ENCODE measurements around the gene WDR17.

Gene WDR17

DNA sequence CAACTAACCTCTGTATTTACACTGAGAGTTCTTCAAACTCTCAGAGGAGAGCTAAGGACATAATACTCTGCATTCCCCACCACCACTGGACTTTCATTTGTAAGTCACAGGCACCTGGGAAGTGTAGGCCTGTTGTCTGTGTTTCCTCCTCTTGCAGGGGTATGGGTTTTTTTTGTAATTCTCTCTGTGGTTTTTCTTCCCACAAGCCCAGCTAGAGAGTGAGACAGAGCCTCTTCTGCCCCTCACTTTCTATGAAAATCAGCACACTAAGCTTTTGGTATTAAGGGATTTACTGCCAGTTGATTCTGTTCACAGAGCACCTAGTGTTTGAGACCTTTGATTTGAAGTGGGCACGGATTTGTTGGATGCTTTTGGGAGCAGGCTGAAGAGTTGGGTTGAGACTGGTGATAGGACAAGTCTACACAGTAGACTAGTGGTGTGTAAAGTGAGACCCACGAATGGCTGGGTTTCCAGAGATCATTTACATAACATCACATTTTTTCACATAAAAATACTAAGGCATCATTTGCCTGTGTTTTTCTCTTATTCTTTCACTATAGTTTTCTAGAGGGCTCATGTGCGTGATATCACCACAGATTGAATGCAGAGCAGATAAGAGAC is 28.9 kb upstream of the WDR17 start:
- TF ChIP-seq TEAD4 (IDR thresholded peaks at IDR 0.05) = no peak
- no peak for TF ChIP-seq EP300 (IDR thresholded peaks at IDR 0.05; ENCODE audit: borderline replicate concordance)
- TF ChIP-seq RAD21 (IDR thresholded peaks at IDR 0.05; ENCODE audit: low read depth) = no peak
- no peak for TF ChIP-seq CREB1 (IDR thresholded peaks at IDR 0.05; ENCODE audit: low read depth)
- no peak for TF ChIP-seq YY1 (IDR thresholded peaks at IDR 0.05; ENCODE audit: low read depth)
- TF ChIP-seq CEBPB (IDR thresholded peaks at IDR 0.05) = no peak
- no peak for TF ChIP-seq ZBTB7A (IDR thresholded peaks at IDR 0.05; ENCODE audit: low read depth)

- TF ChIP-seq EP300 (IDR thresholded peaks at IDR 0.05; ENCODE audit: borderline replicate concordance) (no peak), USF1 (IDR thresholded peaks at IDR 0.05) (no peak)
Observed at GRCh38 chr4:176038789-176039188, 26.9 kb upstream of the WDR17 start.

- TF ChIP-seq TCF12 (IDR thresholded peaks at IDR 0.05; ENCODE audit: low read depth) (no peak), NFIC (IDR thresholded peaks at IDR 0.05) (no peak), TAF1 (IDR thresholded peaks at IDR 0.05; ENCODE audit: low read depth) (no peak), FOXM1 (IDR thresholded peaks at IDR 0.05; ENCODE audit: borderline replicate concordance, low read depth) (no peak), CEBPB (IDR thresholded peaks at IDR 0.05) (no peak), YY1 (IDR thresholded peaks at IDR 0.05; ENCODE audit: low read depth) (no peak), EGR1 (IDR thresholded peaks at IDR 0.05) (no peak), TEAD4 (IDR thresholded peaks at IDR 0.05) (no peak), RAD21 (IDR thresholded peaks at IDR 0.05; ENCODE audit: low read depth) (no peak)
Observed at GRCh38 chr4:176042195-176042594, 23.4 kb upstream of the WDR17 start.

DNA sequence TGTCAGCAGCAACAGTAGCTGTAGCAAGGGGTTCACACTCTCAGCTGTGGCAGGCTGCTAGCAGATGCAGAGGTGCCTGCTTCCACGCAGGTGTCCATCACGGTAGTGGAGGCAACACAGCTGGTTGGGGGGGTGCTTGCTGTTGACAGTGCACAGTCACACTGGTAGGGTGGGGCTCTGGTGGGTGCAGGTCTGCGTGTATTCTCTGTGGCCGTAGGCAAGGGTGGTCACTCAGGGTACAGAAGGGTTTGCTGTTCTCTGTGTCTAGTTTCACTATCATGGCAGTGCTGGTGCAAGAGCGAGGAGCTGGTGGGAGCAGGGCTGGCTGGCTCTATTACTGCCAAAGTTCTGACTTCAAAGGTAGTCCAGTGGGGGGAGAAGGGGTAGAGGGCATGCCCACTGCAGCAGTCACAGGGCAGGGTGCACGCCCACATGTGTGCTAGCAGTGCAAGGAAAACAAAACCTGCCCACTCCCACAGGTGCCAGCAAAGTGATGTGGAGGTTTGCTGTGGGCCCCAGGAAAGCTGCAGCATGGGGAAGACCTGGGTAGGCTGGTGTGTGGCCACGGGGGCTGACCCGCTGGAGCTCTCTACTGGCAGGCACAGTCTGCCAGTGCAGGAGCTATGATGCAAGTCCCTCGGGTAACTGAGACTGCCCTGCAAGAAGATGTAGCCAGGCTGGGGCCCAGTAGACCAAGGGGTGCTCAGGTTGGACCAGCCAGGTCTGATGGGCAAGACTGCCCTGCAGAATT is 21.6 kb upstream of the WDR17 start:
- TF ChIP-seq EGR1 (IDR thresholded peaks at IDR 0.05) (no peak), USF1 (IDR thresholded peaks at IDR 0.05) (no peak), TEAD4 (IDR thresholded peaks at IDR 0.05) (no peak), TCF12 (IDR thresholded peaks at IDR 0.05; ENCODE audit: low read depth) (no peak), EP300 (IDR thresholded peaks at IDR 0.05; ENCODE audit: borderline replicate concordance) (no peak), ZBTB7A (IDR thresholded peaks at IDR 0.05; ENCODE audit: low read depth) (no peak), RAD21 (IDR thresholded peaks at IDR 0.05; ENCODE audit: low read depth) (no peak), FOXM1 (IDR thresholded peaks at IDR 0.05; ENCODE audit: borderline replicate concordance, low read depth) (no peak), YY1 (IDR thresholded peaks at IDR 0.05; ENCODE audit: low read depth) (no peak), CEBPB (IDR thresholded peaks at IDR 0.05) (no peak), MAX (IDR thresholded peaks at IDR 0.05) (no peak)

- TF ChIP-seq EP300 (IDR thresholded peaks at IDR 0.05; ENCODE audit: borderline replicate concordance) (no peak), TAF1 (IDR thresholded peaks at IDR 0.05; ENCODE audit: low read depth) (no peak), CEBPB (IDR thresholded peaks at IDR 0.05) (no peak)
Observed at GRCh38 chr4:176044589-176044951, 21.1 kb upstream of the WDR17 start.

GRCh38 chr4:176048631-176049030 is 17.0 kb upstream of the WDR17 start:
- TF ChIP-seq CREB1 (IDR thresholded peaks at IDR 0.05; ENCODE audit: low read depth) (no peak), TCF12 (IDR thresholded peaks at IDR 0.05; ENCODE audit: low read depth) (no peak), RAD21 (IDR thresholded peaks at IDR 0.05; ENCODE audit: low read depth) (no peak), CEBPB (IDR thresholded peaks at IDR 0.05) (no peak), MAX (IDR thresholded peaks at IDR 0.05) (no peak), EP300 (IDR thresholded peaks at IDR 0.05; ENCODE audit: borderline replicate concordance) (no peak), TAF1 (IDR thresholded peaks at IDR 0.05; ENCODE audit: low read depth) (no peak), FOXM1 (IDR thresholded peaks at IDR 0.05; ENCODE audit: borderline replicate concordance, low read depth) (no peak), USF1 (IDR thresholded peaks at IDR 0.05) (no peak), ZBTB7A (IDR thresholded peaks at IDR 0.05; ENCODE audit: low read depth) (no peak), REST (IDR thresholded peaks at IDR 0.05; ENCODE audit: low read depth) (no peak), EGR1 (IDR thresholded peaks at IDR 0.05) (no peak), NFIC (IDR thresholded peaks at IDR 0.05) (no peak), YY1 (IDR thresholded peaks at IDR 0.05; ENCODE audit: low read depth) (no peak), TEAD4 (IDR thresholded peaks at IDR 0.05) (no peak)

- TF ChIP-seq EGR1 (IDR thresholded peaks at IDR 0.05) (no peak), TEAD4 (IDR thresholded peaks at IDR 0.05) (no peak), RAD21 (IDR thresholded peaks at IDR 0.05; ENCODE audit: low read depth) (no peak), TCF12 (IDR thresholded peaks at IDR 0.05; ENCODE audit: low read depth) (no peak), TAF1 (IDR thresholded peaks at IDR 0.05; ENCODE audit: low read depth) (no peak), FOXM1 (IDR thresholded peaks at IDR 0.05; ENCODE audit: borderline replicate concordance, low read depth) (no peak), EP300 (IDR thresholded peaks at IDR 0.05; ENCODE audit: borderline replicate concordance) (no peak), NFIC (IDR thresholded peaks at IDR 0.05) (no peak)
Observed at GRCh38 chr4:176052744-176053143, 12.9 kb upstream of the WDR17 start.

Data from Ishikawa (cell line).